Kasumi-1 (cell line): ENCODE results near the gene AQP3.
"Not testable (repeated sequence)": the region's sequence is repeated elsewhere in the genome, so short reads cannot be mapped to it uniquely, and the experiment has no call there.

ENCODE experiments used
- DNase-seq, 2 experiments: peaks; one replicate each; lab custom pipeline; 2025; lab: John Stamatoyannopoulos, UW

Gene AQP3

DNA sequence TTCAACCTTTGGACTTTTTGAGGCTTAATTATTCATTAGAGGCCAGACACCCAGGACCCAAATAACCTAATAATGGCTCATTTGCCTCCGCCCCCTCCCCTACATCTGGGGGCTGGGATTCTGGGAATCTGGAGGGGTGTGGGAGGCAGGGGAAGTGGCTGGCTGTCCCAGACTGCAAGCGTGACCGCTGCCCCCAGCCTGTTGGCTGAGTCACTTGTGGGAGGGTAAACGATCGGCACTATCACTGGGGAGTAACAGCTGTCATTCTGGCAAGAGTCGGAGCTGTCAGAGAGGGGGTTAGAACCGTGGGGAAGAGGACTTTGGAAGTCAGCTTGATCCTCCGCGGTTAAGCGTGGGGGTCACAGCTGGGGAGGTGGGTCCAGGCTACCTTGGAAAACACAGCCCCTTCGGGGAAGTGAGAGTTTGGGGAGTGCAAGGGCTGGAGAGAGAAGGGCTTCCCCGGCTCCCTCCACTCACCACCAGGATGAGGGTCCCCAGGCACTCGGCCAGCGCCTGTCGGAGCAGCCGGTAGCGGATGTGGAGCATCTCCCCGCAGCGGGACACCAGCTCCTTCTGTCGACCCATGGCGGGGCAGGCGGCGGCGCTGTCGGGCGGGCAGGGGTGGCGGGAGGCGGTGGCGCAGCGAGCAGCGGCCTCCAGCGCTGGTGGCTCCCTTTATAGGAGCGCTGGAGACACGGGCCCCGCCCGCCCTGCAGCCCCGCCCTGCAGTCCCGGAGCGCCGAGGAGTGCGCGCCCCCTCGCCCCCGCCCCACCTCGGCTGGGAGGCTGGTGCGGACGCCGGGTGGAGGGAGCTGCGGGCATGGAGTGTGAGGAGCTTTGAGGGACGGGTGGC lies at the start of gene AQP3:
TSS of gene AQP3 (minus strand) at position 648 of the 853 bp plus-strand sequence. CDS start at position 585, 63 bp downstream.
- peak; percentile 67 to 72 for DNase-seq

DNA sequence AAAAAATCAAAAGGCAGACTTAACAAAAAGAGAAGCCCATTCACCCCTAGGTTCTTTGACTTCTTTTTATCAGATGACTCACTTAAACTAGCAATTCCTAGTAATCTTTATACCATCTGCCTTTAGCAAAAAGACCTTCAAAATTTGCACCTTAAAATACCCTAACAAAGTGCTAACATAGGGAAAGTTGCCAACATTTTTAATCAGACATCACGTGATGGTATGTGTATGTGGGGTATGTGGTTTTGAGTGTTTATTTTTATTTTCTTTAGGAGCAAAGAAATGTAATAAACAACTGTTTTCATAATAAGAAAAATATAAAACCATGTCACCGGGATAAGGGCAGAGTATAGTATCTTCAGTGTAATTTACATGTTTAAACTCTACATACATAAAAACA lies 46.4 kb upstream of the AQP3 start:
- not testable (repeated sequence) for DNase-seq

DNA sequence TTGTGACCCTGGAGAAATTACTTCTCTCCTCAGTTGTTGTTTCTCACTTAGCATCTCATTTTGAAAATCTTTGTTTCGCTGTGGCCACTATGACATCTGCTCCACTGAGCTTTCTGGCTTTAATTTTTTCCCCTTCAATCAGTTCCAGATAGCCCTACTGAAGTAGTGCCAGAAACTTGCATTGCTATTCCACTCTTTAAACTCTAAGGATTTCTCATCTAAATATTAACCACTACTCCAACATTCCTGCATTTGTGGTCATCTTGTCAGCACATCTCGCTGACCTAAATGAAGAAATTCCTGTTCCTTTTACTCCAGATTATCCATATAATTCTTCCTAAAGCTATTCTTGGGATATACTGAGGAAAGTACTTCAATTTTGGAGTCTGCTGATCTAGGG lies 41.7 kb upstream of the AQP3 start:
- no peak for DNase-seq

DNA sequence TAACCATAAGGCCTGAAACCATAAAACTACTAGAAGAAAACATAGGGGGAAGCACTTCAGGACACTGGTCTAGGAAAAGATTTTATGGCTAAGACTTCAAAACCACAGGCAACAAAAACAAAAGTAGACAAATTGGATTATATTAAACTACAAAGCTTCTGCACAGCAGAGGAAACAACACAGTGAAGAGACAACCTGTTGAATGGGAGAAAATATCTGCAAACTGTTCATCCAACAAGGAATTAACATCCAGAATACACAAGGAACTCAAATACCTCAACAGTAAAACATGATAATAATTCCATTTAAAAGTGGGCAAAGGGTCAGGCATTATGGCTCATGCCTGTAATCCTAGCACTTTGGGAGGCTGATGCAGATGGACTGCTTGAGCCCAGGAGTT lies 37.9 kb upstream of the AQP3 start:
- not testable (repeated sequence) for DNase-seq

DNA sequence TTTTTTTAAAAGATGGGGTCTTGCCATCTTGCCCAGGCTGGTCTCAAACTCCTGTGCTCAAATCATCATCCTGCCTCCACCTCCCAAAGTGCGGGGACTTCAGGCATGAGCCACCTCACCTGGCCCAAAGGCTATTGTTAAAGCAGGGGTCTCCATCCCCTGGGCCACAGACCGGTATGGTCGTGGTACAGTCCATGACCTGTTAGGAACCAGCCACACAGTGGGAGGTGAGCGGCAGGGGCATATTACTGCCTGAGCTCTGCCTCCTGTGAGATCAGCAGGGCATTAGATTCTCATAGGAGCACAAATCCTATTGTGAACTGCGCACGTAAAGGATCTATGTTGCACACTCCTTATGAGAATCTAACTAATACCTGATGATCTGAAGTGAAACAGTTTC lies 33.6 kb upstream of the AQP3 start:
- no peak for DNase-seq

DNA sequence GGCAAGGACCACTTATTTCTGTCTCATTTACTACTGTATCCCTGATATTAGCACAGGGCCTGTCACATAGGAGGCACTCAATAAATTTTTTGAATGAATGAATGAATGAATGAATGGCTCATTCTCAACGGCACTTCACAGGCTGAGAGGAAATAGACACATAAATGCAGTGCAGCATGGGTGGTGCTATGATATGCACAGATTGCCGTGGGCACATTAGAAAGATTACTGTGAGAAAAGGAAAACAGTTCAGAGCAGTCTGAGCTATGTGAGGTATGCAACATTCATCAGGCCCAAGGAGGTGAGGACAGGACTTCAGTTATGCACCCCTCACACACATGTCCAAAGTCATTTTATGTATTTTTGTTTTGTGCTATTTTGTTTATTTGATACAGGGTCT lies 32.7 kb upstream of the AQP3 start:
- no peak for DNase-seq

DNA sequence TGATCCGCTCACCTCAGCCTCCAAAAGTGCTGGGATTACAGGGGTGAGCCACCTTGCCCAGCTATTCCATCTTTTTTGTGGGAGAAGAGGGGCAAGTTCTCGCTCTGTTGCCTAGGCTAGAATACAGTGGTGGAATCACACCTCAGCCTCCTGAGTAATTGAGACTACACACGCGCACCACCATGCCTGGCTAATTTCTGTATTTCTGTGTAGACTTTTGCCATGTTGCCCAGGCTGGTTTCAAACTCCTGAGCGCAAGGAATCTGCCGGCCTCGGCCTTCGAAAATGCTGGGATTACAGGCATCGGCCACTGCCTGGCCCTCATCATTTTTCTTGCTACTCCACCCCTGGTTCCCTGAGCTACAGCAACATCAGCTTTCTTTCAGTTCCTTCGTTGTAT lies 29.1 kb upstream of the AQP3 start:
- no peak for DNase-seq

DNA sequence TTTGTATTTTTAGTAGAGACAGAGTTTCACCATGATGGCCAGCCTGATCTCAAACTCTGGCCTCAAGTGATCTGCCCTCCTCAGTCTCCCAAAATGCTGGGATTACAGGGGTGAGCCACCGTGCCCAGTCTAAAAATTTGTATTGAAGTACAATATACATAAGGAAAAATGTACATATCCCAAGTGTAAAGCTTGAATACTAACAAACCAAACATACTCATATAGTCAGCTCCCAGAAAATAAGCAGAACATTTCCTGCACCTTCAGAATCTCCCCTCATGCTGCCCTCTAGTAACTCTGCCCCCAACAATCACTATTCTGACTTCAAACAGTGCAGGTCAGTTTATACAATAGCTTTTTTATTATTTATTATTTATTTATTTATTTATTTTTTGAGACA lies 28.0 kb upstream of the AQP3 start:
- no peak for DNase-seq

DNA sequence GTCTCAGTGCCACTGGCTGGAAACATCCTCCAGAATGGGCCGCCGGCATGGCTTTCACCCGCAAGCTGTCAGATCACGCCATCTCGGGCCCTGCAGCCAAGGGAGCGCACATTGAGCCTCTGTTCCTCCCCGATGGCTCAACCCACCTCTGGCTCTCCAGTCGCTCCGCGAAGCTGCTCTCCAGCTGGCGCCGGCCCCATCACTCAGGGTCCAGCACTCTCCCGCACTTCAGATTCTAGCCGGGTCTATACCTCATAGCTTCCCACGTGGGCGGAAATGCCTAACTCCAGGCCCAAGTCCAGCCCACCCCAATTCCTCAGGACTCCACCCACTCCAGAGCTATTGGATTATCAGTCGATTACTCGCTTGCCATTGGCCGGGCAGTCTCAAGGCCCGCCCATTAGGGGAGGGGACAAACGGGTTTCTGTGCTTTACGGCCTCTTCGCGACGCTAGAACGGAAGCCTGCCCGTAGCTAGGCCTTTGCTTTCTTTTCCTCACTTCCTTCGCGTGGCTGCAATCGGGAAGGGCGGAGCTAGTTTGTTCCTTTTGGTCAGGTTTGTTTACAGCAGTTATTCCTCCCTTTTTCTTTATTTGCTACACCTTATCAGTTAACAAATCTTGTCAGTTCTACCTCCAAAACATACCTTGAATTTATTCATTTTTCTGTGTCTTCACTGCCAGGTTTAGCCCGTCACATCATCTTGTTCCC lies 26.4 kb upstream of the AQP3 start, which contains the start of gene NOL6:
TSS of gene NOL6 (minus strand) at position 282 of the 710 bp plus-strand sequence. CDS start at position 200, 82 bp downstream.
- peak; percentile 99 for DNase-seq

DNA sequence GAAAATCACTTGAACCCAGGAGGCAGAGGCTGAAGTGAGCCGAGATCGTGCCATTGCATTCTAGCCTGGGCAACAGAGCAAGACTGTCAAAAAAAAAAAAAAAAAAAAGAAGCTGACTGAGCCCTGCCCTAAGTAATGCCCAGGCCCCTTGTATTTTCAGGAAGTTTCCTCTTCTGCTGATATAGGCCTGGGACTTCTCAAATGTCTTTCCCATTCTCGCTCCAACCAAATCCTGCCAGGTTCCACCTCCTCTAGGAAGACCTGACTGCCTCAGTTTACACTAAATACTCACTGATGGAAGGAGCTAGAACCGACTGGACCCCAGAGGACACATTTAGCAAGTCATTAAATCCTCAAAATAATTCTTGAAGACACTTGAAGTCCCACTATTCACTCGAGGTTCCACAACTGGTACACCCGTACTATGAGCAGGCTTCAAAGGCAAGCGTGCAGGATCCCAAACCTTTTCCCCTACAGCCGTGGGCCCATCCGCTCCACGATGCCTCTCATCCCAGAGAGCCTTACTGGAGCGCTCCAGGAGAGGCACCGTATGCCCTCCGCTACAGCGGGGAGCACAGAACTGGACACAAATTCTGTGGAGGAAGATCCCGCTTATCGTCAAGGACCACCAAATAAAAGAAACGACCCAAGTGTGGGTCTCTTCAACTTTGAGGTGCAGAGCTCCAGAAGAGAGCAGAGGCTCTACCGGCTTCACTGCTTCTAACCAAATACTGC lies 25.7 kb upstream of the AQP3 start:
- peak in 1 of 2 experiments; percentile 7 for DNase-seq

DNA sequence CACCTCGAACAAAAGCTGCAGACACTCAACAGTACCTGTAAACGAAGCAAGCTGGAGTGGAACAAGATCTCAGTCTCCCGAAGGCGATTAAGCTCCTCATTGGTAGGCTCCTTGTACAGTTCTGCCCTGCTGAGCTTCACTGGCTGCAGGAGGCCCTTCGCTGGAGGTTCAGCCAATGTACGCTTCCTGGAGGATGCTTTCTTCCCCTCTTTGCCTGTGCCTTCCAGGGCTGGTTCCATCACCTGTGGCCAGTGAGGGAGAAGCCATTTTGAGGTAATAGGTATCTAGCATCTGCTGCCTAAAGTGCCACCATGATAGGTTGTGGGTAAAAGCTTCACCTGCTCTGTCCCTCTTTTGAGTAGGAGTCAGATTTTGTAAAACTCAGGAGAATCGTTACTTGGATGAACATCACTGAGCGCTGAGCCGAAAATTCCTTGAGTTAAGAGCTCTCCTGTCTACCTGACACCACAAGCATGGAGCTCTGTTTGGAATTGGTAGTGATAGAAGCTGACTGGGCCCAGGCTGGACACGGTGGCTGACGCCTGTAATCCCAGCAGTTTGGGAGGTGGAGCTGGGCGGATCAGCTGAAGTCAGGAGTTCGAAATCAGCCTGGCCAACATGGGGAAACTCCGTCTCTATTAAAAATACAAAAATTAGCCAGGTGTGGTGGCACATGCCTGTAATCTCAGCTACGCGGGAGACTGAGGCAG lies 24.9 kb upstream of the AQP3 start:
- DNase-seq, result no peak

DNA sequence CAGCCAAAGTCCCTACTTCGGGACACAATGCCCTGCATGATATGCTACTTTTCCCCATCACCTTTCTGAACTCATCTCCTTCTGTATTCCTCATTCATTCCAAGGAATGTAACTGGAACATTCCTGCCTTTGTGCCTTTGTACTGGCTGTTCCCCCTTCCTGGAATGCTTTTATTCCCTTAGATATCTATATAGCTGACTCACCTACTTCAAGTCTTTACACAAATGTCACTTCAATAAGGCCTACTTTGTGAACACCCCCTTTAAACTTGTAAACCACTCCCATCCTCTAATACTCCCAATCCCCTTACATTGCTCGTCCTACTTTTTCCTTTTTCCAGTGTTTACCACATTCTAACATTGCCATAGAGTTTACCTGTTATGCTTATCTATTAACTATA lies 24.0 kb upstream of the AQP3 start:
- DNase-seq, result no peak

DNA sequence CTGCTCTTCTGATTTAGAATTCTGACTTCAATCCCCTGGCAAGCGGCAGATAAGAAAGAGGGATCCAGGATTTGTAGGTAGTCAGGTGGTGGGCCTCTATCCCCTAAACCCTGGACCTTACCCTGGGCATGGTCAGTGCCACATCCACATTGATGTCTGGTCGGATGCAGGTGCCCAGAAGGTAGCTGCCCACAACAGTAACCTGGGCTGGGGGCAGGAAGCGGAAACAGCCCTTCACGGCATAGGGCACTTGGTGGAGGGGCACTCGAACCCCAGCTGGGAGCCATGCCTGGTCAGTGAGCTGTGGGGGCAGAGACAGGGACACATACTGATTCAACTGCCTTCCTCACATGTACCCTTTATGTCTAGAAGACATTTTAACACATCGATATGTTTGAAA lies 22.5 kb upstream of the AQP3 start:
- no peak for DNase-seq

DNA sequence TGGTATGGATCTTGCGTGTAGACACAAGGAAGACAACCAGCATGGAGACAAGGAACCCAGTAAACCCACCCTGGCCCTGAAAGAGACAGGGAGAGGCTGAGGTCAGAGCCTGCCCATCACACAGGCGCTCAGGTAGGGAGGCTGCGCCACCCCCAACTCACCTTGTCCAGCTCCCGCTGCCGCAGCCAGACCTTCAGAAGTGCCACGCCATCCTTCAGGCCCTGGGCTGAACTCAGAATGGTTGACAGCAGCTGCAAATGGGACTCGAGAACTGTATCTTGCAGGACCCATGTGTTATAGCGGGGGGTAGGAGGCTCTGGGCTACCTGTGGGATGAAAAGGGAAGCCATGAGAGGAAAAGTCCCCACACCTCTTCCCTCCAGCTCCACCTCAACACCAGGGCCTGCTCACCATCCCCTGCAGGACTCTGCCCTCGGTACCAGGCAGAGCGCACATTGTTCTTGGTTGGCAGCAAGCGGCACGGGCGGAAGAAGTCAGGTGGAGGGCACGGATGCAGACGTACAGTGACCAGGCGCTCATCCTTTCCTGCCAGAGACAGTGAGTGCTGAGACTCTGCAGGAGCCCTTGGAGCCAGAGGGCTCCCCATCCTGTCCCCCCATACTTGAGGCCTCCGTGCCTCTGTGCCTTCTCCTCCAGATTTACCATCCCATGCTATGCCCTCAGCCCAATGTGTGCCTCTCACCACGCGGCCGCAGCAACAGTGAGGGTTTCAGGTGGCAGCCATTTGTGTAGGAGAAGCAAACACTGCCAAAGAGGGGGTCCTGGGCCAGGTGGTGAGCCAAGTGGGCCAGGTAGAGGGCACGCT lies 21.6 kb upstream of the AQP3 start:
- no peak for DNase-seq

DNA sequence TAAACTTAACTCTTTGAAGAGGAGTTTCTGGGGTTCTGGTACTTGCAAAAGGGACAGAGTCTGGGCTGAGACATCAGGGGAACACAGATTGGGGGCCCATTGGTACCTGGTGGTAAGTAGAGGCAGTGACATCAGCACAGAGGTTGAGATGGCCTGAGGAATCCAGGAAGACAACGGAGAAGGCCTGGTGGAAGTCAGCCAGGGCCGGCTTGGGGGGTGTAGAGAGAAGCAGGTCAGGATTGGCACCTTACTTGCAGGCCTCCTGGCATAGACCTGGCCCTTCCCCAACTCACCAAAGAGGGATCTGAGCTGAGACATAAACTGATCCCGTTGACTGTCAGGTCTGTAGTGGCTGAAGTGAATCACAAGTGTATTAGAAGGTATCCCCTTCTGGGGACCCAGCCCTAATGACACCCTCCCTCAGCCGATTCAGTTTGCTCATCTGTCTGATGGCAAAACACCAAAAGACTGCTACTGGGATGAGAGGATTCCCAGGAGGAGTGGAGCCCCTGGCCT lies 20.9 kb upstream of the AQP3 start:
- DNase-seq, result no peak

DNA sequence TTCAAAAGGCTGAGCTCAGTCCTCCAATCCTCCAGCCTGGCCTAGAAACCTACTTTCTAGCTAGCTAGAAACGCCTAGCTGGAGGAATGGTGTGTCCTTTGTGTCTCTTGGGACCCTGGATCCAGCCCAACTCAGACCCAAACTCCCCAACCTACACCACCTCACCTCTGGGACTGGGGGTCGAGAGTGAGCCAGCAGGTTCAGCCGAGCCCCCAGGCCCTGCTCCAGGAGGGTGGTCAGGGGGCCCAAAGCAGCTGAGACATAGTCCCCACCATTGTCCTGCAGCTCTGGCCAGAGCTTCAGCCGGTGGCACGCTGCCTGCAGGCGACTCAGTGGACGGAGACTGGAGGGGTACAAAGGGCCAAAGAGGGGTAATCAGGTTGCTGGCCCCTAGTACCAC lies 20.1 kb upstream of the AQP3 start:
- DNase-seq, result no peak

DNA sequence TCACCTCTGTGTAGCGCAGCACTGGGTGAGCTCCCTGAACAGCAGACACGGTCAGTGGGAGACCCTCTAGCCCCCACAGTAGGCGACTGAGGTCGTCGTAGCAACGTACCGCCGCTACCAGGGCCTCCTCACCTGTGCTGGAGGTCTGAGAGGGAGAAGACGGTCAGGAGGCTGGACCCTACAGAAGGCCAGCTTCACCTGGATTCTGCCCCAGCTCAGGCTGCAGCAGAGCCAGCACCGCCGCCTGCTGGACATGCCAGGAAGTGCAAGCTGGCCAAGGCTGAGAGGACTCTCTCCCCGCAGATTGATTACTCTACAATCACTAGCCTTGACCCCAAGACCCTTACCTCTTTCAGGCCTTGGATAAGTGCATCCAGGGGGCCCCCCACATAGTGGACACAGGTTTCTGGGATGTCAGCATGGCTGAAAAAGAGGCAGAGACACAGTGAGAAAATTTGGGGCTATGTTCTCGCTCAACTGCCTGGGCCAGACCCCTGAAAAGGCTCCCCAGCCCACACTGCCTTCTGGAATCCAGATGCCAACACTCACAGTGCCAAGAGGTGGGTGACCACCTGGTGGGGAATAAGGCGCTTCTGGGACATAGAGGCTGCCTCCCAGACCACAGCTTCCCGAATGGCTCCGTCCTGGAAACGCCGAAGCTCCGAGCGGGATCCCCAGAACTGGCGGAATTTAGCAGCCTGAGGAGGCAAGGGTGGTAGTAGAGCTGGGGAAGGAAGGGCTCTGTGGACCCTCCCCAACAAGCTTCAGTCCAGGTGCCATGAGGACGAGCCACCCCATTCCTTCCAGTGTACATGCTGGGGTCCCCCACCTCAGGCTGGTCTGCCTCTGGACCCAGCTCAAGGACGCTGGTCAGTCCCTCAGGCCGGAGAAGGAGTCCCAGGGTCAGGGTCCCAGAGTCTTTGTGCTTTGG lies 19.4 kb upstream of the AQP3 start:
- DNase-seq, result peak; percentile 19 to 35

DNA sequence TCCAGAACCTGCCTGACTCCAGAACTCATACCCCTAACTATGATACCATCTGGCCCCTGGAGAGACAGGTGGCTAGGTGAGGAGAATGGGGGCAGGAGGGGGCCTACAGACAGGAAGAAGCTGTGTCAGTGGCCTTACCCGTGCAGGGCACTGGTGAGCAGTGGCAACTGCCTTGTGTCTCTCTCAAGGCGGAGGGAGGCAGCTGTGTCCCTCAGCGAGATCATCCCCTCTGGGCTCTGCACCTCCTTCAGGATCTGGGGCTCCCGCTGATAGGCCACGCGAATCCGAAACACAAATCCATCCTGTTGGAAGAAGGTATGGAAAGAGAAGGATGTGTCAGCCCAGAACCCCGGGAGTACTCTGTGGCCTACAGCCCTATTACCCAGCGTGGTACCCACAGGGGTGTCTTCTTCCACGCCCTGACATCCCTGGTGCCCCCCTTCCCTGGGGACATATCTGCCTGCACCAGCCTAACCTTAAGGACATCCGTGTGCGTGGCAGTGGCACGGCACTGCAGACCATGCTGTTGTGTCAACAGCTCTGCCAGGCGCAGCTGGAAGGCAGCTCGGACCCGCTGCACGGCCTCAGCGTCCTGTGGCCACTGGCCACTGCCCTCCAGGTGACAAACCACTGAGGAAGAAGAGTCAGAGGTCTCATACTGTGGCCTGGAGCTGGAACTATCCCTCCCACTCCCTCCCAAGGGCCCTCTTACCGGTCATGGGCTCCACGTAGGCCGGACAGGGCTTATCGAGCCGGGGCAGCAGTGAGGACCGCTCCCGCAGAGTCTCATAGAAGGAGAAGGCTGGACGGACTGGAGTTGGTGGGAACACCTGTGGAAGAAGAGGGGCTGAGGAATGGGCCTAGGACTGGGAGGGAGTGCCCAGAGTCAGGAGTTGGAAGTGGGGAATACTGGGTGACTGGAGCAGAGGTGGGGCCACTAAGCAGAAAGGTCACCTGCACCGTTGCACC lies 18.5 kb upstream of the AQP3 start:
- no peak for DNase-seq
